GM12892 (cell line): ENCODE results near the gene PLEKHA8.
A peak's percentile ranks its signal among the peaks of the same experiment; 100 is the strongest.
"Not testable (repeated sequence)": the region's sequence is repeated elsewhere in the genome, so short reads cannot be mapped to it uniquely, and the experiment has no call there.

ENCODE experiments used
- DNase-seq: peaks from one replicate; pipeline ENCODE4 v3.0.0; 2011; ENCODE audit not compliant: insufficient read length
- FAIRE-seq: peaks from 2 replicates; lab custom pipeline; 2011; peaks lifted over from hg19 to GRCh38; lab: Jason Lieb, UNC
- POLR2A ChIP-seq: IDR thresholded peaks from 2 replicates; pipeline ENCODE4 v1.6.1; 2011; ENCODE audit warnings: low read depth, low read length, control low read depth
- POLR2AphosphoS5 ChIP-seq: IDR thresholded peaks from 2 replicates; pipeline ENCODE4 v1.6.1; 2011; ENCODE audit warnings: low read depth, low read length, control low read depth
- TAF1 ChIP-seq: IDR thresholded peaks from 2 replicates; pipeline ENCODE4 v1.6.1; 2011; ENCODE audit warnings: low read depth, mild to moderate bottlenecking, control low read depth, low read length, borderline replicate concordance

The PLEKHA8 gene

GRCh38 chr7:30041526-30042269 lies 13.5 kb downstream of the PLEKHA8 start:
- FAIRE-seq = no peak
- no peak for DNase-seq
- TF ChIP-seq POLR2A (no peak), TAF1 (no peak), POLR2AphosphoS5 (no peak)

- no peak for DNase-seq
- TF ChIP-seq POLR2AphosphoS5 = no peak
- no peak for TF ChIP-seq POLR2A
- no peak for TF ChIP-seq TAF1
- no peak for FAIRE-seq
Observed at GRCh38 chr7:30046127-30046770, 18.0 kb downstream of the PLEKHA8 start.

- no peak for FAIRE-seq
- TF ChIP-seq TAF1 (no peak), POLR2AphosphoS5 (no peak), POLR2A (no peak)
Observed at GRCh38 chr7:30047124-30047523, 18.9 kb downstream of the PLEKHA8 start.

GRCh38 chr7:30048582-30048981 lies 20.4 kb downstream of the PLEKHA8 start:
- no peak for TF ChIP-seq TAF1
- no peak for TF ChIP-seq POLR2A
- TF ChIP-seq POLR2AphosphoS5 = no peak
- FAIRE-seq (no peak), DNase-seq (no peak)

More at GRCh38 chr7:30047124-30047523, 18.9 kb downstream of the PLEKHA8 start:
- no peak for DNase-seq

- DNase-seq = no peak
- TF ChIP-seq POLR2AphosphoS5 (no peak), TAF1 (no peak)
- no peak for FAIRE-seq
Observed at GRCh38 chr7:30049173-30049572, 21.0 kb downstream of the PLEKHA8 start.

GRCh38 chr7:30053068-30053467 lies 24.9 kb downstream of the PLEKHA8 start:
- FAIRE-seq = no peak
- TF ChIP-seq POLR2A = no peak
- no peak for TF ChIP-seq POLR2AphosphoS5
- TF ChIP-seq TAF1 = no peak
- DNase-seq = no peak

GRCh38 chr7:30057741-30058140 lies 29.5 kb downstream of the PLEKHA8 start:
- no peak for TF ChIP-seq POLR2AphosphoS5
- no peak for TF ChIP-seq POLR2A
- no peak for TF ChIP-seq TAF1

GRCh38 chr7:30061786-30062185 lies 33.6 kb downstream of the PLEKHA8 start:
- FAIRE-seq = peak; percentile 95
- not testable (repeated sequence) for DNase-seq

More at GRCh38 chr7:30057741-30058140, 29.5 kb downstream of the PLEKHA8 start:
- DNase-seq (no peak), FAIRE-seq (no peak)

- DNase-seq (no peak), FAIRE-seq (no peak)
- no peak for TF ChIP-seq POLR2A
- no peak for TF ChIP-seq POLR2AphosphoS5
- TF ChIP-seq TAF1 = no peak
Observed at GRCh38 chr7:30062587-30062986, 34.4 kb downstream of the PLEKHA8 start.

- TF ChIP-seq POLR2A (no peak), TAF1 (no peak), POLR2AphosphoS5 (no peak)
- DNase-seq (no peak), FAIRE-seq (no peak)
Observed at GRCh38 chr7:30065746-30066145, 37.5 kb downstream of the PLEKHA8 start.

GRCh38 chr7:30066687-30067086 lies 38.5 kb downstream of the PLEKHA8 start:
- FAIRE-seq (no peak), DNase-seq (no peak)
- TF ChIP-seq TAF1 (no peak), POLR2A (no peak), POLR2AphosphoS5 (no peak)

- TF ChIP-seq TAF1 (no peak), POLR2A (no peak), POLR2AphosphoS5 (no peak)
- no peak for DNase-seq
- no peak for FAIRE-seq
Observed at GRCh38 chr7:30068117-30068516, 39.9 kb downstream of the PLEKHA8 start.

GRCh38 chr7:30069096-30069867 lies 41.1 kb downstream of the PLEKHA8 start:
- TF ChIP-seq TAF1 = no peak
- TF ChIP-seq POLR2AphosphoS5 = no peak
- no peak for TF ChIP-seq POLR2A
- no peak for DNase-seq
- no peak for FAIRE-seq
